Suprapubic skin (tissue), 4 donors: Measurements from ENCODE around the gene MCF2L2. TPM values are rescaled to one million over a fixed set of nuclear protein-coding genes. Genes with fewer than 3 reads are reported as not detected.
"Not testable (repeated sequence)": the region's sequence is repeated elsewhere in the genome, so short reads cannot be mapped to it uniquely, and the experiment has no call there.

ENCODE experiments used
- DNase-seq, 2 donors: peaks; one replicate each; pipeline ENCODE4 v3.0.0-alpha.2; 2019; ENCODE audit warnings: low spot score in 2 of 2
- H3K27ac ChIP-seq: fragments of 200-600 bp; sonication (generic); one replicate; pipeline ENCODE4 v1.5.1; 2019
- H3K27me3 ChIP-seq: fragments of 200-600 bp; sonication (generic); one replicate; pipeline ENCODE4 v1.5.1; 2019
- H3K36me3 ChIP-seq: fragments of 200-600 bp; sonication (generic); one replicate; pipeline ENCODE4 v1.5.1; 2019
- H3K4me1 ChIP-seq: fragments of 200-600 bp; sonication (generic); one replicate; pipeline ENCODE4 v1.5.1; 2019
- H3K4me3 ChIP-seq: fragments of 200-600 bp; sonication (generic); one replicate; pipeline ENCODE4 v1.5.1; 2019; ENCODE audit warnings: mild to moderate bottlenecking
- H3K9me3 ChIP-seq: fragments of 200-600 bp; sonication (generic); one replicate; pipeline ENCODE4 v1.5.1; 2019
- CTCF ChIP-seq, 2 donors: fragments of 200-600 bp in 1 of 2; fragments of 450-650 bp in 1 of 2; sonication (generic) in 1 of 2; IDR thresholded peaks; one replicate each; pipeline ENCODE4 v1.5.1; 2016 to 2019; ENCODE audit warnings: antibody characterized with exemption in 2 of 2, mild to moderate bottlenecking in 1 of 2, moderate library complexity in 1 of 2
- EP300 ChIP-seq: sonication (generic); formaldehyde crosslinking; IDR thresholded peaks from one replicate; pipeline ENCODE4 v1.6.1; 2017; ENCODE audit warnings: antibody characterized with exemption
- POLR2A ChIP-seq, 2 donors: fragments of 450-650 bp; IDR thresholded peaks; one replicate each; pipeline ENCODE4 v1.6.1; 2017; ENCODE audit warnings: antibody characterized with exemption in 2 of 2, mild to moderate bottlenecking in 2 of 2, moderate library complexity in 2 of 2
- POLR2AphosphoS5 ChIP-seq, 3 donors: sonication (generic); formaldehyde crosslinking; IDR thresholded peaks; one replicate each; pipeline ENCODE4 v1.6.1; 2017; ENCODE audit warnings: antibody characterized with exemption in 3 of 3
- WGBS: methylation state at CpG from one replicate; pipeline ENCODE4 v1.1.5; 2018; 5-methylcytosine and 5-hydroxymethylcytosine counted together
- total RNA-seq, 4 donors: library from RNA; depleted of rRNA; stranded (reverse); fragments of >200 nt; gene quantifications; one replicate each; pipeline ENCODE4 v1.1.0, GENCODE V29; 2016

MCF2L2 gene
- total RNA-seq, 4 donors from 2014 or later: 0.36 to 2.2 (median 0.64) TPM

GRCh38 chr3:183473969-183474368, 45.5 kb upstream of the MCF2L2 start:
- no peak overlapping the region for H3K4me3 ChIP-seq
- H3K27ac ChIP-seq: no peak overlapping the region
- no peaks in the 10 kb centered on the region for H3K36me3 ChIP-seq
- no peaks in the 10 kb centered on the region for H3K27me3 ChIP-seq
- no peaks in the 10 kb centered on the region for H3K9me3 ChIP-seq
- WGBS: 82% methylated on average over 2 of the region's 2 CpGs
- DNase-seq: no peak
- H3K4me1 ChIP-seq: peaks cover 9% of the 10 kb centered on the region
- TF ChIP-seq POLR2AphosphoS5 (IDR thresholded peaks at IDR 0.05) (no peak), CTCF (IDR thresholded peaks at IDR 0.05) (no peak), EP300 (no peak), POLR2A (IDR thresholded peaks at IDR 0.05) (no peak)

- no peaks in the 10 kb centered on the region for H3K36me3 ChIP-seq
- H3K27ac ChIP-seq: no peak overlapping the region
- no peak overlapping the region for H3K4me3 ChIP-seq
- DNase-seq: no peak
- 69% methylated on average over 6 of the region's 6 CpGs for WGBS
- peaks cover 5% of the 10 kb centered on the region for H3K4me1 ChIP-seq
- no peaks in the 10 kb centered on the region for H3K9me3 ChIP-seq
- TF ChIP-seq POLR2A (IDR thresholded peaks at IDR 0.05) (no peak), EP300 (no peak), CTCF (IDR thresholded peaks at IDR 0.05) (no peak), POLR2AphosphoS5 (IDR thresholded peaks at IDR 0.05) (no peak)
- H3K27me3 ChIP-seq: no peaks in the 10 kb centered on the region
Observed at GRCh38 chr3:183472155-183472554, 43.7 kb upstream of the MCF2L2 start.

DNA sequence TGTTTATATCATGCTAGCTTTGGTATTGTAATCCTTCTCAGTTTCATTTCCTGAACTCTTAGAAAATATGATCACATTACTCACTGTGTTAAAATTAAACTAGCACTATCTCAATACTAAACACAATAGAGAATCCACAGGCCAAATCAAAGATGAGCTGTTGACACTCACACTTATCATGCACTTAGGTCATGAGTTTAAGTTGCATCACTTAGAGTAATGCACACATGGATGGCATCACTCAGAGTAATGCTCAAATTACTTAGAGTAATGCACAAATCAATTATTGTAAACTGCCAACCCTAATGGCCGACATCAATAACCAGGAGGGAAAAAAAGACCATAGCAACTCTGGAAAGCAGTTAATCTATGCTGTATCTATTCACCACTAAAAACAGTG, 40.0 kb upstream of the MCF2L2 start:
- Histone ChIP-seq H3K36me3 (no peaks in the 10 kb centered on the region), H3K9me3 (no peaks in the 10 kb centered on the region), H3K4me3 (no peak overlapping the region), H3K4me1 (peaks cover 5% of the 10 kb centered on the region), H3K27me3 (no peaks in the 10 kb centered on the region), H3K27ac (no peak overlapping the region)
- WGBS: 75% methylated on average over 1 of the region's 1 CpG
- no peak for DNase-seq
- TF ChIP-seq EP300 (no peak), CTCF (IDR thresholded peaks at IDR 0.05) (no peak), POLR2AphosphoS5 (IDR thresholded peaks at IDR 0.05) (no peak), POLR2A (IDR thresholded peaks at IDR 0.05) (no peak)

DNA sequence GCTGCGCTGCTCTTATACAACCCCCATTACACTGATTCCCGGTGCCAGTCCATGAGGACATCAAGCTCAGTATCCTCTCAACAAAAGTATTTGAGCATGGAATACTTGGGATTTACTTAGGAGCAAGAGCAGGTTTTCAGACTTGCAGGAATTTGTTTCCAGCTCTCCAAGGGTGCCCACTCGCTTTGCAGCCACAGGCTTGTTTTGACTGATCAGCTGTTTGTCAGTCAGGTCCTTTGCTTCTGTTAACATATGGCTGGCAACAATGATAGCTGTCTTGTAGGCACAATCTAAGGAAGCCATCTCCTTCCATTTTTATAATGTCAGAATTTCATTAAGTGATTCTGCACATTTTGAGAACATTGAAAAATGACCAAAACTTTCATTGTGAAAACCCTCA, 38.2 kb upstream of the MCF2L2 start:
- Histone ChIP-seq H3K27me3 (no peaks in the 10 kb centered on the region), H3K4me3 (no peak overlapping the region), H3K4me1 (peaks cover 5% of the 10 kb centered on the region), H3K9me3 (no peaks in the 10 kb centered on the region), H3K27ac (no peak overlapping the region), H3K36me3 (no peaks in the 10 kb centered on the region)
- DNase-seq: no peak
- TF ChIP-seq POLR2A (IDR thresholded peaks at IDR 0.05): no peak
- no peak for TF ChIP-seq EP300
- TF ChIP-seq POLR2AphosphoS5 (IDR thresholded peaks at IDR 0.05): no peak
- no peak for TF ChIP-seq CTCF (IDR thresholded peaks at IDR 0.05)
- WGBS: 74% methylated on average over 3 of the region's 3 CpGs

GRCh38 chr3:183465710-183466109, 37.3 kb upstream of the MCF2L2 start:
- WGBS: 75% methylated on average over 13 of the region's 13 CpGs
- not testable (repeated sequence) for H3K27me3 ChIP-seq, H3K4me3 ChIP-seq, H3K4me1 ChIP-seq, H3K9me3 ChIP-seq, H3K36me3 ChIP-seq, H3K27ac ChIP-seq, DNase-seq

DNA sequence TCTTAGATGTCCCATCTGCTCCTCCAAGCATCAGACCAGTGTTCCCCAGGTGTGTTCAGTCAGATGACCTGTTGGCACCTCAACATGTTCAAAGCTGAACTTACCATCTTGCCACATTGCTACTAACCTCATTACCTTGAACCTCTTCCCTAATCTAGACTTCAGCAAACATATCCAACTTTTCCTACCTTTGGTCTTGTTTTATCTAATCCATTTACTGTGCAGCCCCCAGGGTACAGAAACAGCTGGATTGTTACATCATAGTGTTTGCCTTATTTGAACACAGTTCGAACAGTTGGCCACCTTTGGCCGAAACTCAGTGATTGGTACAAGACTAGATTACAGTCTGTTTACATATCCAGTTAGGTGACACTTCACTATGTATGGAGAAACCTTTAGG, 36.1 kb upstream of the MCF2L2 start:
- WGBS: 83% methylated on average over 2 of the region's 2 CpGs
- TF ChIP-seq POLR2AphosphoS5 (IDR thresholded peaks at IDR 0.05) (no peak), EP300 (no peak), CTCF (IDR thresholded peaks at IDR 0.05) (no peak), POLR2A (IDR thresholded peaks at IDR 0.05) (no peak)

More for the DNA sequence above, 36.1 kb upstream of the MCF2L2 start:
- Histone ChIP-seq H3K4me3 (no peak overlapping the region), H3K4me1 (peaks cover 5% of the 10 kb centered on the region), H3K27ac (no peak overlapping the region), H3K27me3 (no peaks in the 10 kb centered on the region), H3K9me3 (no peaks in the 10 kb centered on the region), H3K36me3 (no peaks in the 10 kb centered on the region)
- no peak for DNase-seq
